Raji (cell line): ENCODE results near the gene TULP1.

ENCODE experiments used
- POLR2A ChIP-seq: IDR thresholded peaks from 2 replicates; pipeline ENCODE4 v1.6.1; 2011; ENCODE audit warnings: low read depth, low read length, control low read depth; ENCODE audit not compliant: insufficient read depth

The TULP1 gene

GRCh38 chr6:35506536-35506935 lies 6.2 kb downstream of the TULP1 start:
- no peak for TF ChIP-seq POLR2A

- no peak for TF ChIP-seq POLR2A
Measured at GRCh38 chr6:35505999-35506412, 6.7 kb downstream of the TULP1 start.

DNA sequence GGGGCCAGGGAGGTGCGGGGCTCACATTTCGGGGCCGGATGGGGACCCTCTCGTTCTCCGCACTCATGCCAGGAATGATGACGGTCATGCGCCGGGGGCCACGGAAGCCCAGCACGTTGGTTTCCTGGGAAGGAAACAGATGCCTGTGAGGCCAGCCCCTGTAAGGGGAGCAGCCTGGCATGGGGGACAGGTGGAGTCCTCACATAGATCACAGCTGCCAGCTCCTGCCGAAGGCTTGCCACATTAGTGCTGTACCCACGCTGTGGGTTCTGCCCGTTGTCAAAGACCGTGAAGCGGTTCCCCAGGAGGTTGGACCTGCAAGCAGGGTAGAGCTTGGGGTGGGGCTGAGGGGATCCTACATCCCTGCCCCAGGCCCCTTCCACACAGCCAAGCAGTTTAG lies 9.2 kb downstream of the TULP1 start:
- no peak for TF ChIP-seq POLR2A

DNA sequence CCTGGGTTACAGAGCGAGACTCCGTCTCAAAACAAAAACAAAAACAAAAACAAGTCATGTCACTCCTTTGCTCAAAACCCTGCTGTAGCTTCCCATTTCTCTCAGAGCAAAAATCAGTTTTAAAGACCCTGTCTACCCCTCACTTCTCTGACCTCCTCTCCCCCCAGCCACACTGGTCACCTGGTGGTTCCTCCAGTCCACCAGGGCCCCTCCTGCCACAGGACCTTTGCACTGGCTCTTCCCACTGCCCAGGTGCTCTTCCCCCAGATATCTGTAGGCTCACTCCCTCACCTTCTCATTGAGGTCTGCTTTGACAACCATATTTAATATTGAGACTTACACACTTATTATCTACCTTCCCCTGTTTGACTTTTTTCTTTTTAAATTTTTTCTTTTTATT lies 10.9 kb downstream of the TULP1 start:
- TF ChIP-seq POLR2A, result no peak

GRCh38 chr6:35500782-35501181 lies 11.9 kb downstream of the TULP1 start:
- no peak for TF ChIP-seq POLR2A

GRCh38 chr6:35499372-35499771 lies 13.3 kb downstream of the TULP1 start:
- TF ChIP-seq POLR2A, result no peak

DNA sequence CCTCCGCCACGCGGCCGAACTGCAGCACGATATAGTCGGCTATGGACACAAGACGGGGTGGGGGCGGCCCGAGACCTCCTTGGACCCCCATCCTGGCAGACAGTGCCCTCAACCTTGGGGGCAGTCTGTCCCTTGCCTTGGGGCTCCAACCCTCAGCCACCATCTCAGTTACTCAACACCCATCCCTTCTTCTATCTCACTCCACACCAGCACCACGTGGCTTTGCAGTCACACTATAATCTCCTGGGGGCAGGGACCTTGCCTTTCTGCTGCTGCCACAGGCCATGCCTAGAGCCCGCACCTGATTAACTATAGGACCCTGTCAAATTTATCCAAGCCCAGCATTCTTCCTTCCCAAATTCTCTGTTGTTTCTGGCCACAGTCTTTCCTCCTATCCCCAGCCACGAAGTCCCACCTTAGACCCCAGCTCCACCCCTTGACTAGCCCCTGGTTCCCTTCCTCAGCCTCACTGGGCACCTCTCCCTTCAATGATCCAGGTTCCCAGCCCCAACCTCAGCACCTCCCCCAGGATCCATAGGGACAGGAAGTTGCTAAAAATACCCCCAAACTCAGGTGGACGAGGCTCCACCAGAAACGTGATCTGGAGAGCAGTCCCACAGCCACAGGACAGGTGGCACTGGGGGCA lies 14.2 kb downstream of the TULP1 start:
- no peak for TF ChIP-seq POLR2A

- TF ChIP-seq POLR2A, result no peak
Measured at GRCh38 chr6:35497571-35498421, 14.9 kb downstream of the TULP1 start.

GRCh38 chr6:35496841-35497570 lies 15.7 kb downstream of the TULP1 start, which contains the start of gene TEAD3:
TEAD3 (minus strand) TSS chr6:35497079.
- TF ChIP-seq POLR2A, result no peak

- no peak for TF ChIP-seq POLR2A
Measured at GRCh38 chr6:35496036-35496840, 16.5 kb downstream of the TULP1 start.

DNA sequence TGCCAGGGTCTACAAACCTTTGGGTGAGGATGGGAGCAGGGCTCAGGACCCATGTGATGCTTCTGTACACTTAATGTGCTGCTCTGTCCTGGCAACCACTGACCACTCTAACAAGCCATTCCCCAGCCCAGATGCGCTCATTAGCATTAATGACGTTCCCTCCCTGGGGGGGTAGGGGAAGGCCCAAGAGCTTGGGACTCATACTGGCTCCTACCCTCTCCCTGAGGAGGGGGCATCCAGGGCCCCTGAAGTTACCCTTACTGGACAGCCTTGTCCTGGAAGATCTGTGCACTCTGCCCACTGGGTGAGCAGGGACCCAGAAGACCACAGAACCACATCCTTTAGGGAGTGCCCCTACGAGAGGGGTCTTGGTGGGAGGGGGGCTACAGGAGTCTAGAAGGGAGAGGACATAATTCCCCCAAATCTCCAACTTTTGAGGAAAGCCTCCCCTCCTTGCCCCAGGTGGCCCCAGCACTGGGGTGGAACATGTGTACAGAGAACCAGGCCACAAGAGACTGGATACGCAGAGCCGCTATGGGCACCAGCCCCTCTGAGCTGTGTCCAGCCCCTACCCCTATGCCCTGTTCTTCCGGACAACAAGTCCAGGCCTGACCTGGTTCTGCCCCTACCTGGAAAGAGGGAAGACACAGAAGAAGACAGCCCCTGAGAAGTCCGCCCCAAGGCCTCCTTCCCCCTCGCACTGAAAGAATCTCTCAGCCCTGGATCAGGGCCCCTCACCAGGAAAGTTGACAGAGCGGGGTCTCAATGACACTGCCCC lies 17.2 kb downstream of the TULP1 start:
- no peak for TF ChIP-seq POLR2A

DNA sequence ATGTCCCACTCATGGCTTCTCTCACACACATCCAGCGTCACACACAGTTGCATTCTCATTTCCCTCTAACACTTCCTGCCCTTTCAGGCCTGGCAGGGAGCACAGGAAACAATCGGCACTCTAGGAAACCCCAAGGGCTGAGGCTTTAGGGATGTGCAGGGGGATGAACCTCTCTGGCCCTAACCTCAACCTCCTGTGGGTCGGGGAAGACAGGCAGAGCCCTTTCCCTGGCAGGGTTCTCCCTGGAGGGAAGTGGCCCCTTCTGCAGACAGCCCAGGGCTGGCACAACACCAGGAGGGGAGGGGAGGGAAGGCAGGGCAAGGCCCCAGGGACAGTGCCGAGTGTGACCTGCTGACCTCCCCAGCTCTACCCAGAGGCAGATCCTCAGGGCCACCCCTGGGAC lies 18.5 kb downstream of the TULP1 start:
- TF ChIP-seq POLR2A, result no peak

GRCh38 chr6:35493307-35493983 lies 19.3 kb downstream of the TULP1 start:
- no peak for TF ChIP-seq POLR2A

DNA sequence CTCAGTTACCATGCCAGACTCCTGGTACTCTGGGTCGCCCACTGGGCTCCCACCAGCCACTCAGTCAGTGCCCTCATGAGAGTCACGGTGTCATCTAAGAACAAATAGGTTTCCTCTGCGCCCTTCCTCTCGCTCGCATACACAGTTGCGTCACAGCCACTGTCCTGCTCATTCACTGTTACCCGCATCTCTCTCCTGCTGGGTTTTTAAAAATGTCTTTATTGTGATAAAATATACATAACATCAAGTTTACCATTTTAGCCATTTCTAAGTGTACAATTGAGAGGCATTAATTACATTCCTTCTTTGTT lies 19.8 kb downstream of the TULP1 start:
- TF ChIP-seq POLR2A, result no peak
